Measurements from ENCODE around the gene MYBBP1A.
A peak's percentile ranks its signal among the peaks of the same experiment; 100 is the strongest.
"Not testable (repeated sequence)": the region's sequence is repeated elsewhere in the genome, so short reads cannot be mapped to it uniquely, and the experiment has no call there.

MYBBP1A gene

DNA sequence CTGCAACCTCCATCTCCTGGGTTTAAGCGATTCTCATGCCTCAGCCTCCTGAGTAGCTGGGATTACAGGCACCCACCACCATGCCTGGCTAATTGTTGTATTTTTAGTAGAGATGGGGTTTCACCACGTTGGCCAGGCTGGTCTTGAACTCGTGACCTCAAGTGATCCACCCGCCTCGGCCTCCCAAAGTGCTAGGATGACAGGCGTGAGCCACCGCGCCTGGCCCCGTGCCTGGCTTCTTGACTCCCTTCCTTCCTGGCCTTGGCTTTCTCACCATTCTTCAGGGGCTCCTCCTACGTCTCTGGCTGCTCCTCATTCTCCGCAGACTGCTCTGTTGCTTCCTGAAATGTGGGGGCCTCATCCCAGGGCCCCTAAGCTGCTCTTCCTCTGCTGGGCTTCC is 34.9 kb upstream of the MYBBP1A start:
- not testable (repeated sequence) for DNase-seq

DNA sequence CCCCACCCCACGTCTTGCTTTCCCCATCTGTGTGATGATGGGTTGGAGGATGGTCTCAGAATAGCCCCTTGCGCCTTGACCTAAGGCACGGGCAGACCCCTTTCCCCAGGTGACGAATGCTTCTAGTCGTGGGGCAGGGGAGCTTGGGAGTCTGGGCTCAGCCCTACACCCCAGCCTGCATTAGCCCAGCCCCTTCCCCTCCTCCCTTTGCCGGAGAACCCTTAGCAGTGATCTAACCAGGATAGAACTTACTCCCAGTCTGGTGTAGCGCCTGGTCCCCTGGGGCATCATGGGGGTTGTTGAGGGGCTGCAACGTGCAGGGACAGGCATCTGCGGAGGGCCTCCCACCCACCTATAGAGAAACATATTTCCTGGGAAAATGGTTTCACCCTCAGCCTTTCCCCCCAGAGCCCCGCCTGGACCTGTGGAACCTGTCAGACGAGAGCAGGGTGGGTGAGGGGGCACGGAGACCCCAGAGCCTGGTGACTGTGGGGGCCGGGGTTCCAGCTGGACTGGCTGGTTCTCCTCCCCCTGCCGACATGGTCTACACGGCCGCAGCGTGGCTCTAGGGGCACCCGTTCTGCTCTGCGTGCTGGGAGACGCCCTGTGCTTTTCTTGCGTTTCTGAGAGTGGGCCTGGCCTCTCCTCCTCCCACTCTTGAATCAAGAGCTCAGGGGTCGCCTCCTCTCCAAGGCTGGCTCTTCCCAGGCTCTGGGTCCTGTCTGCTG is 33.9 kb upstream of the MYBBP1A start:
- DNase-seq = no peak

DNA sequence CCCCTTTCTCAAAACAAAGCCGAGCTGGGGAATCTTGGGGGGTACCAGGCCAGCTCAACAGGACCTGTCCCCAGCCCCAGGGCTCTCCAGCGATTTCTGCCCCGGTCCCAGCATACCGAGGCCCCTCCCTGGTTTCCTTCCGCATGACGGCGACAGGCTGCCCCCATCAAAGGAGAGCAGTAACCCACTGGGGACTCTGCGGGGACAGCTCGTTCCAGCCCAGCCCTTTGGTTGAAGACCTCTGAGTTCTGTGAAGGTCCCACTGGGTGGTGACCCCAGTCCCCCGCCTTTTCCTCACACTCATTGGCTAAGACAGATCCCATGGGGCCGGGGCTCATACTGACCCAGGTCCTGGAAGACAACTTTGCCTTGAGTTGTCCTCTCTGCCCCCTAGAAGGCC is 33.2 kb upstream of the MYBBP1A start:
- DNase-seq = no peak

DNA sequence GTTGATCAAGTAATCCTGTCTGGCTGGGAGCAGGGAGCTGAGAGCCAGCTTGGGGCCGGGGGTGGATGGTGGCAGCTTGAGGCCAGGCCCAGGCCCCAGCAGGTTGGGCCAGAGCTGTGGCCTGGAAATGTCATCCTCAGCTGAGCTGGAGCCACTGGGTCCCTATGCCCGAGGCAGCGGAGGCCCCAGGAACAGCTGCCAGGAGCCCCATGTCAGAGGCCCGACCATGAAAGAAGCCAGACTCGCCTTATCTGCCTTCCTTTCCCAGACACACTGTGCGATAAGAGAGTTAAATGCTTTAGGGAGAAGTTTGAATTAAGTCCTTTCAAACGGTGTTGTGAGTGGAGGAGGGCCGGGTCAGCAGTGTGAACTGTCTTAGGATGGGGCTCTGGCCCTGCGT is 32.6 kb upstream of the MYBBP1A start:
- DNase-seq = no peak

DNA sequence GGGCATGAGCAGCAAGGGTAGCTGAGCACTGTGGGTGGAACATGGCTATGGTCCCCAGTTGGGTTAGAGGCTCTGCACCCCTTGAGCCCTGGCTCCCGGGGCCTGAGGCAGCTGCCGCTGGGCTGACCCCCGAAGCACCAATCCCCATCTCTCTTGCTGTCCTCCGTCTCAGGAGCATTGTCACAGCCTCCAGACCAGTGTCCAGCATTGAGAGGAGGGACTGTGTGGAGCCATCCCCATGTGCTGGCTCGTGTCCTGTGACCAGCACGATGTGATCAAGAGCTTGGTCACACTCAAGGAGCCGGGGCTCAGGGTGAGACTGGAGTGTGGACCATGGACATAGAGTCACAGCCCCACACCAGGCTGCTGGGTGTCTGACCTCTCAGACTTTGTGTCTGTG is 32.0 kb upstream of the MYBBP1A start:
- DNase-seq = no peak

DNA sequence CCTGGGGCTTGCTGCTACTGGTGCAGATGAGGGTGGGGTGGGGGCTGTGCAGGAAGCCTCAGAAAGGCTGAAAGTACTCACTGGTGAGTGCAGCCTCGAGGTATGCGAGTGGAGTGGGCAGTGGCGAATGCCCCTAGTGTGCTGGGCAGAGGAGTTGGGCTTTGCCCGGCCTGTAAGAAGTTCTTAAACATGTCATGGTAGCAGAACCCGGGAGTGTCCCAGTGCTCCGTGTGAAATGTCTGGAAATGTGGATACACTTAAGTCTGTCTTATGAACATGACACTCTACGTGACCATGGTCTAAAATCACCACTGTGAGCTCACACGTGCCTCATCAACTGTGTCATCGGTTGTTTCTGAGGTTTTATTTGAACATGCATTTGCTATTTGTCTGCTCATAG is 30.9 kb upstream of the MYBBP1A start:
- DNase-seq = no peak

DNA sequence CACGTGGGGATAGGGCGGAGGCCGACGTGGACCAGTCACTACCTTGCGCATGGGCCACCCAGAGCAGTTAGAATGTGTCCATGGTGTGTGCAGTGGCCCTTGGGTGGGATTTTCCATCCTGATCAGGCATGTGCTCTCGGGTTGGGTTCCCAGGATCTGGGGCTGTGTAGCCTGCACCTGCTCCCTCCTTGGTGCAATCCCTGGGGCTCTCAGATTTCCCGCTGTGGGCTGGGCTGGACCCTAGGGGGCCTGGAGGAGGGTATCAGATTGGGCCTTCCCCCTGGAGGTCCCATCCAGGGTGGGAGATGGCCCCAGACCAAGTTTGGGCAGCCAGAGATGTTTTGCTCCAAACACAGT is 30.4 kb upstream of the MYBBP1A start:
- DNase-seq = no peak

DNA sequence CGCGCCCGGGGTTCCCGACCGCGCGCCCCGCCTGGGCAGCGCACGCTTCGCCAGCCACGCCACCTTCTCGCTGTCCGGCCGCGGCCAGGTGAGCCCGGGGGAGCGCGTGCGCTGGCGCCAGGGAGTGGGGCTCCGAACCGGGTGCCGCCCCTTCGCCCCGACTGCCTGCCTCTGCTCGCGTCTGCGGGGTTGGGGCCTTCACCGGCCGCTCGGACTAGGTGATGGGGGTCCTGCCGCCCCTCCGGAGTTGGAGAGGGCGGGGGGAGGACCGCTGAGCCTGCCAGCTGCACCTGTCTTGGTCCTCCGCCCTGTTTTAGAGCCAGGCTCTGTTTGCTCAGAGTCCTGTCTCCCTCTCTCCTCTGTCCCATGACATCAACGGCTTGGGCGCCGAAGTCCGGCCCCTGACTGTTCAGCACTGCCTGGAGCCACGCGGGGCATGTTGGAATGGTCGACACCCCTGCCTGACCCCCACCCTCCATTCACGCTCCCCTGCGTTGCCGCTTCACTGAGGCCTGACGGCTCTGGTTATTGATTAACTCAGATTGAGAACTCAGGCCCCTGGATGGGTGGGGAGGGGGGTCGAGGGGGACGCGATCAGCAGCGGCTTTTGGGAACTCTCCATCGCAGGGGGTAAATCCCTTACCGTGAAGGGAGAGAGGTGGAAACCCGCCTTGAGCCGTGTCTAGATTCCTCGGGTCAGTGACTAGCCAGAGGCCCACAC is 29.9 kb upstream of the MYBBP1A start:
- DNase-seq = no peak

DNA sequence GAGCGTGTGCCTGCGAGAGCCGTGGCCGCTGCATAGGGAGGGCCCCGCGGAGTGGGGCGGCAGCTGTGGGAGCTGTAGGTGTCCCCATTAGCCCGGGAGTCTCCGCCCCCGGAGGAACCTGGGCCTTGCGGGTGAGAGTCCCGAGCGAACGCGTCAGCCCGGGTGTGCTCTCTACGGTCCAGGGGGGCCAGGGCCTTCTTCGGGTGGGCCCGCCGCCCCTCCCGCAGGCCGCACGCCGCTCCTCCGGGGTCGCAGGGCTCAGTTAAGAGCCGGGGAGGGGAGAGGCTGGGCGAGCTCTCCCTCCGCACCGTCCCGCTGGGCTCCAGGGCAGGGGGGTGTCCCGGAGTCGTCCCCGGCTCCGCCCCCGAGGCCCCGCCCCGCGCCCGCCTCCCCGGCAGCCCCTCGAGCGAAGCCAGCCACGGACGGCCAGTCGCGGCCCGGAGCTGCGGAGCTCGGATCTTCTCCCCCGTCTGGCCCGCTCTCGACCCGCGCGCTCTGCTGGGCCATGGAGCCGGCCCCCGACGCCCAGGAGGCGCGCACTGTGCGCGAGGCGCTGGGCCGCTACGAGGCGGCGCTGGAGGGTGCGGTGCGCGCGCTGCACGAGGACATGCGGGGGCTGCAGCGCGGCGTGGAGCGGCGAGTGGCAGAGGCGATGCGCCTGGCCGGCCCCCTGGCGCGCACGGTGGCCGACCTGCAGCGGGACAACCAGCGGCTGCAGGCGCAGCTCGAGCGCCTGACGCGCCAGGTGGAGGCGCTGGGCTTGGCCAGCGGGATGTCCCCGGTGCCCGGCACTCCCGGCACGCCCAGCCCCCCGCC is 29.1 kb upstream of the MYBBP1A start, which contains the start of gene SMTNL2:
Gene SMTNL2 (plus strand): TSS at position 429 of the 816 bp plus-strand sequence. CDS start 77 bp downstream, at position 506.
- DNase-seq = no peak

DNA sequence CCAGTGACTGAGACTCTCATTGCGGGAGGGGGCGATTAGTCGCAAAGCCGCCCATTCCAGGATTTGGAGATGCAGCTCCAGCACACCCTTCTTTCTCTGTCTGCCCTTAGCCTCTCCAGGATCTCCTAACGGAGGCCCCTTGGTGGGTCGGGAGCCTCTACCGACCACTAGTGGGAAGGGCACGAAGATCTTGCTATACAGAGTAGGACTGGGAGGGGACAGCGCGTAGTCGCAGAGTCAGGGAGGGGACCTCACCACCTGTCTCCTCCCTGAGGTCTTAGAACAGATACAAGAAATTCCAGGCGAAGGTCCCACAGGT is 28.6 kb upstream of the MYBBP1A start:
- peak in 1 of 2 donors; percentile 41 for DNase-seq

DNA sequence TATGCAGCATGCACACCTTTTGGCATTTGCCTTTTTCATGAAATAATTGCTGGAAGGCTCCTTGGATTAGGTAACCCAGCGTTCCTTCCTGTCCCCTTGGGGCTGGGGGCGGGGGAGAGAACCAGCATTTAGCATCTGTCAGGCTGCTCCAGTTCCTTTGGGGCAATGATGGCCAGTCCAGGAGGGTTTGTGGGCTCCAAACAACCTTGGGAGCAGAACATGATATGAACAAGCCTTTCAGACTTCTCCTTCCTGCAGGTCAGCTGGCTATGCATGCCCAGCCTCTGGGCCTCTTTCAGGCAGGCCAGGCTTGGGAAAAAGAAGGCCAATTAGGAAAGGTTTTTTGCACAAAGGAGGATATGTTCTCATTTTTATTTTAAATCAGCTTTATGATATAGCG is 28.0 kb upstream of the MYBBP1A start:
- no peak for DNase-seq

DNA sequence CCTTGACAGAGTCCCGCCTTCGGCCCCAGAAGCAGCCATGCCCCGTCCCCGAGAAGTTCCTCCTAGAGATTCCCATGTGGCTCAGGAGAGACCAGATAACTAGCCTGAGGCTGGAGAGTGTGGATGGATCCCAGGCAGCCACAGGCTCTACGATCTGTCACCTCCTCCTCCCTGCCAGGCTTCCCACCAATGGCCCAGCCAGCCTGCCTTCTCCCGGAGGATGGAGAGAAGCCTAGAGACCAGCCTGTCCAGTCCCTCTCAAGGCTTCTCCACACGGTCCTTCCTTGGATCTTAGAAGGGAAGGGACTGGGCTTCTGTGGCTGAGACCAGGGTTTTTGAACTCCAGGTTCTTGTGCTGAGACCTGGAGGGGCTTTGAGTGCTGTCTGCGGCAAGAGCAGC is 27.5 kb upstream of the MYBBP1A start:
- no peak for DNase-seq

DNA sequence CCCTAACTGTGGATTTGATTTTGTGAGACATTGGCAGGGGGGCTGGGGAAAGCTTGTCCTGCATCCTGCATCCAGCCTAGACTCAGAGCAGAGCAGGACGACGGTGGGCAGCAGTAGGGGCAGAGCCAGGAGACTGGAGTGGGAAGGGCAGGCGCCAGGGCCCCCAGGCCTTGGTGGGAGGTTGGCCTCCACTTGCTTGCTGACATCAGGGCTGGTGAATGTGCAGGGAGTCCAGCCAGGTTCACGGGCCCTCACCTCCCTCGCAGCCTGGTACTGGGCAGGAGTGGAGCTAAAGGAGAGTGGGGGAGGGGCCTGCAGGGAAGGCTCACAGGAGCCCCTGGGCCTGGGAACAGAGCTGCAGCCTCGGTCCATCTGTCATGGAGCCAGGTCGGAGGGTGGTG is 26.9 kb upstream of the MYBBP1A start:
- DNase-seq = no peak

DNA sequence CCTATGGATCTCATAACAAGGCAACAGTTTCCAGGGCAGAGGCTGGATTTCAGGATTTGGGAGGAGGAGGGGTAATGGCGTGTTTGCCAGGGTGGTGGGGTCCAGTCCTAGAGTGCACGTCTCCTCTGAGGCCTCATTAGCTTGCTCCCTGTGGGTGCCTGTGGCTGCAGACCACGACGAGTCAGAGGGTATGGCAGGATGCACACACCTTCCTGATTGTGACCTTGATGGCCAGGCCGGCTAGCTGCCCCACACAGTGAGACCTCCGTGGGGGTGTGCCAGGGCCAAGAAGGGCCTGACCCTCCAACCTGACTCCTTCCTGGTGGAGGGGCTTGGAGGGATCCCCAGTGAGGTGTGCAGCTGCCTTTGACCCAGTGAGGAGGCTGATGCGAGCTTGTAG is 25.1 kb upstream of the MYBBP1A start:
- no peak for DNase-seq

DNA sequence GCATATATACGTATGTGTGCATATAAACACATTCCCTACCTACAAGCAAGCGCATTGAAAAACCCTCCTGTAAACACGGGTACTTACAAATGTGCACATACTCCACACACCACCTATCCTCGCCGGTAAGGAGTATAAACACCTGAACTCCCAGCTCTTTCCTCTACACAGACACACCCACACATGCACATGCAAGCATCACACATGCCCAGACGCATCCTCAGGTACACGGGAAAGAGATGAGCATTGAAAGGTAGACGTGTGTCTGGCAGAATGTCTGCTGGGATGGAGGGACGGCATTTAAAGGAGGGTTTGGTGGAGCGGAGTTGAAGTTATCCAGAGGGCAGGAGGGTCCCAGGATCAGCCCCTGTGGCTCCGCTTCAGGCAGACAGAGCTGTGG is 24.5 kb upstream of the MYBBP1A start:
- no peak for DNase-seq

DNA sequence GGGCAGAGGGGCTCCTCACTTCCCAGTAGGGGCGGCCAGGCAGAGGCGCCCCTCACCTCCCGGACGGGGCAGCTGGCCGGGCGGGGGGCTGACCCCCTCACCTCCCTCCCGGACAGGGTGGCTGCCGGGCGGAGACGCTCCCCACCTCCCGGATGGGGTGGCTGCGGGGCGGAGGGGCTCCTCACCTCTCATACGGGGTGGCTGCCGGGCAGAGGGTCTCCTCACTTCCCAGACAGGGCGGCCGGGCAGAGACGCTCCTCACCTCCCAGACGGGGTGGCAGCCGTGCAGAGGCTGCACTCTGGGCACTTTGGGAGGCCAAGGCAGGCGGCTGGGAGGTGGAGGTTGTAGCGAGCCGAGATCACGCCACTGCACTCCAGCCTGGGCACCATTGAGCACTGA is 23.2 kb upstream of the MYBBP1A start:
- DNase-seq = not testable (repeated sequence)

DNA sequence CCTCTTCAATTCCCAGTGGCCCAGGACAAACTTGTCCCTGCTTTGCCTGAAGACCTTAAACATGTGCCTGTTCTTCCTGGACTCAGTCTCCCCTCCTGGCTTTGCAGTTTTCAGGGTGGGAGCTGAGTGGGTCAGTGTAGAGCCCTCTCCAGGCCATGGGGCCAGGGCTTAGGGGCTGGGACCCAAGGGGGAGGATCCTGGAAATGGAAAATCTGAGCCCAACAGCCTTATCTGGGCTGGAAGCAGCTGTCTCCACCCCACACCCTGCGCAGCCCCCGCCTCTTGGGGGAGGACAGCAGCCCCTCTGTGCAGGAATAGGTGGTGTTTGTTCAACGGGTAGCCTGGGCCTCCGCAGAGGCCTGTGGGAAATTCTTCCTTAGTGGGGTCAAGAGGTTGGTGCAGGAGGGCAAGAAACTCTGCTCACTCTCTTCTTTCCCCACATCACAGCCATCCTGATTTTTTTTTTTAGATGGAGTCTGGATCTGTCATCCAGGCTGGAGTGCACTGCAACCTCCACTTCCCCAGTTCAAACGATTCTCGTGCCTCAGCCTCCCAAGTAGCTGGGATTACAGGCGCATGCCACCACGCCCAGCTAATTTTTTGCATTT is 22.3 kb upstream of the MYBBP1A start:
- DNase-seq = no peak

DNA sequence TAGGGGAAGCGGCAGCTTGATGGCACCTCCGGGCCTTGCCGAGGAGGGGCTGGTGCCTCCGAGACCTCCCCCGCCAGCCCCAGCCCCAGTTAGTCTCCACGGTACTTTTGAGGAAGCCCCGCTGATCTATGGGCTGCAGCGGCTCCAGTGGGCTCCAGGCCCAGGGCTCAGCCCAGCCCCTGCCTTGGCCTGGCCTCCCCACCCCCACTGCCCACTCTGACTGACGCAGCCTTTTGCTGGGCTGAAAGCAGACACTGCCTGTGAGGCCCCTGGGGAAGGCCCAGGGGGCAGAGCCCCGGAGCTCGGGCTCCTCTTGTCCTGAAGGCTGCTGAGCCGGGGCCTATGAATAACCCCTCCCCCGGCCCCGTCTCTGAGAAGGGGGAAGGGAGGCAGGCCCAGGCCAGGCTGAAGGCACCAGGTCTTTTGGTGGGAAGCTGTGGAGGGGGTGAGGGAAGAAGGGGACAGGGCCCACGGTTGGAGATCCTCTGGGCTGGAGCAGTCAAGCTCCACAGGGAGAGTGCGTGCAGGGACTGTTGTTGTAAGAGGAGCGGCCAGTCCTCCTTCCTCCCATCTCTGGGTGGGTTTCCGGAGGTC is 21.6 kb upstream of the MYBBP1A start:
- DNase-seq = no peak

DNA sequence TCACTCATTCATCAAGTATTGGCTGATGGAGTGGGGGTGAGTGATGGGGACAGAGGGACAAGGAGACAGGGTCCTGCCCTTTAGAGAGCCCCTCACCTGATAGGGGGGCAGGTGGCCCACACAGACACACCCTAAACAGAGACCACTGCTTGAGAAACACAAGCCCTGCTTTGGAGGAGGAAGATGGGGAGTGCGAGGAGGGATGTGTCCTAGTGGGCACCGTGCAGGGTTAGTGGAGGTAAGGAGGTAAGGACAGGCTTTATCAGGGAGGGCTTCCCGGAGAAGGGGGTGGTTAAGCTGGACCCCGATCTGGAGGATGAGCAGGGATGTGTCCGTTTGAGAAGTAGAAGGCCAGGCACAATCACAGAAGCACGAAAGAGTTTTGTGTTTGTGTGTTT is 21.0 kb upstream of the MYBBP1A start:
- no peak for DNase-seq

DNA sequence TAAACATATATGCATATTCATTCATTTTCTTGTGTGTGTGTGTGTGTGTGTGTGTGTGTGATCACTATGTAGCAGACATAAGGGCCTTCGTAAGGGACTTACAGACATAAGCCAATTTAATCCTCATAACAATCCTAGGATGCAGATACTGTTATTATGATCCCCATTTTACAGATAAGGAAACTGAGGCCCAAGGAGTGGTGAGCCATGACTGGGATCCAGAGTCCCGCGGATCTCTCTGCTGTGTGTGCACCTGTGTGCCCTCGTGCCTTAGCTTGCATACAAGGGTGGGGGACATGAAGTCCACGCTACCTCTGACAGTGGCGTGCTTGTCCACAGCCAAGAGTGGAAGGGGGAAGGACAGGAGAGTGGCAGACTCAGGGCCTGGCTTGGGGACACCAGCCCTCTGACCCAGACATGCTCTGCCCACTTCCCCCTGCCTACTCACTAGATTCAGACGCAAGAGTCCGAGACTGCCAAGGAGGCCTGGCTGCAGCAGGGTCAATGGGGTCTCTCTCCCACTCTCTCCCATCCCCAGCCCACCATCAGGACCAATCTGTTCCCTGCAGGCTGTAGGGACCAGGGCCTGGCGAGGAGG is 19.4 kb upstream of the MYBBP1A start:
- DNase-seq = no peak

DNA sequence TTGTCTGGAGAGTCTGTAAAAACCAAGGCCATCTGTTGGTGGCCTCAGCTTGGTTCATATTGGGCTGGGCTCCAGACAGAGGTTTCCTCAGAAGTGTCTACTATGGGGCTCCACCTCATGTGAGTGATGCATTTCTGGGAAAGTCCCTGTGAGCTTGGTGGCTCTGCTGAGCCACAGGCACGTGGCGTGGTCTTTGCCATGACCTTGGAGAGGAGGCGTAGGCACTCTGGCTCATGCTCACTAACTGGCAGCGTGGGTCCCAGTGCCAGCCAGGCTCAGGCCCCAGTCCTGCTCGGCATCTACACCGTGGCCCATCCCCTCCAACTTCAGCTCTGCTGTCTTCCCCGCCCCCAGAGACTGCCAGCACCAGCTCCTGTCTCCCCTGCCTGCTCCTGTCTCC is 18.5 kb upstream of the MYBBP1A start:
- DNase-seq = no peak

DNA sequence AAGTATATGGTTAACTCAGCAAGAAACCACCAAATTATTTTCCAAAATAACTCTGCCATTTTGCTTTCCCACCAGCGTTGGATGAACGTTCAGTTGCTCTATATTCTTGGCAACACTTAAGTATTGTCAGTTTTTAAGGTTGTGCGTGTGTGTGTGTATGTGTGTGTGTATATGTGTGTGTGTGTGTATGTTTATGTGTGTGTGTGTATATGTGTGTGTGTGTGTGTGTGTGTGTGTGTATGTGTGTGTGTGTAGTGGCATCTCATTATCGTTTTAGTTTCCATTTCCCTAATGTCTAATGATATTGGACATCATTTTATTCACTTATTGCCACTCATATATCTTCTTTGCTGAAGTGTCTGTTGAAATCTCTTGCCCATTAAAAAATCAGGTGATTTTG is 17.9 kb upstream of the MYBBP1A start:
- DNase-seq = no peak

DNA sequence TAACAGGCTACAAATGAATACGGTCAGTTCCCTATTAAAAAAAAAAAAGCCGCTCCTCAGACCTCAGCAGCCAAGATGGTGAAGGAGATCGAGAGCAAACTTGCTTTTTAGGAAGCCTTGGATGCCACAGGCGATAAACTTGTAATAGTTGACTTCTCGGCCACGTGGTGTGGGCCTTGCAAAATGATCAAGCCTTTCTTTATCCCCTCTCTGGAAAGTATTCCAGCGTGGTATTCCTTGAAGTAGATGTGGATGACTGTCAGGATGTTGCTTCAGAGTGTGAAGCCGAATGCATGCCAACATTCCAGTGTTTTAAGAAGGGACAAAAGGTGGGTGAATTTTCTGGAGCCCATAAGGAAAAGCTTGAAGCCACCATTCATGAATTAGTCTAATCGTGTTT is 16.9 kb upstream of the MYBBP1A start:
- DNase-seq = no peak

Data from bone marrow (tissue), 2 donors.